Sigmoid colon (tissue), 4 donors: ENCODE results near the gene GJB3.

ENCODE experiments used
- POLR2AphosphoS5 ChIP-seq, 4 donors: sonication (generic); formaldehyde crosslinking; IDR thresholded peaks; one replicate each; pipeline ENCODE4 v1.6.1; 2017; ENCODE audit warnings: antibody characterized with exemption in 4 of 4
- TF ChIP-seq, protein P1 (sequence below), 4 experiments: fragments of 450-650 bp in 3 of 4; fragments of 200-600 bp in 1 of 4; IDR thresholded peaks; one replicate each; pipeline ENCODE4 v1.5.1; 2016 to 2019; ENCODE audit warnings: antibody characterized with exemption in 4 of 4, mild to moderate bottlenecking in 3 of 4, moderate library complexity in 2 of 4

DNA sequence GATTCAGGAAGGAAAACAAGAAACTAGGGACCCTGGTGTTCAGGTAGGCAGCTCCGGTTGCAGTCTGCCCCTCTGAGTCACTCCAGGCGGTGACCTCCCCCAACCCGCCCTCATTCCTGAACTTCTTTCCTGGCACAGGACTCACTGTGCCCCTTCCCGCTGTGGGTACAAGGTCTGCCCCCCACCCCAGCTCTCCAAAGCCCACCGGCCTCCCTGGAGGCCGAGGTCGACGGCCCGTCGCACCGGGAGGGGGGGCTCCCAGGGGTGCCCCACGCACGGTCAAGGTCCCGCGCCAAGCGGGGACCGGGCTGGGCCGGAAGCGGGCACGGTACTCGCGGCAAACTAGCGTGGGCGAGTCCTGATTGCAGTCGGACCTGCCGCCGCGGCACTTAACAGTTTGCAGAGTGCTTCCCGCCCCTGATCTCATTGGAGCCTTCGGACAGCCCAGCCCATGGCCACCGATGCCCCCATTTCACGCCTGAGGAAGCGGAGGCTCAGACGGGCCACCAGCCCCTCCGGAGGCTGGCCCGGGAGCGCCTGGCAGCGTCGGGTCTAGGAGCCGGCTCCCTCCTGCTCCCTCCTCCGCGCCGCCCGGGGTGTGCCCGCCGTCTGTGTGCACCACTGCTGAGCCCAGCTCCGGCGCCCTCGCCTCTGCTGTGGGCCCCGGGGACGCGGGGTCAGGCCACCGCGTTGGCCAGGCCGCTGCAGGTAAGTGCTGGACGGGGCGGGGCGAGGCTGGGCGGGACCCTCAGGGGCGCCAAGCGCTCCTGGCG, at the start of gene GJB3:
- TF ChIP-seq, protein P1, sequence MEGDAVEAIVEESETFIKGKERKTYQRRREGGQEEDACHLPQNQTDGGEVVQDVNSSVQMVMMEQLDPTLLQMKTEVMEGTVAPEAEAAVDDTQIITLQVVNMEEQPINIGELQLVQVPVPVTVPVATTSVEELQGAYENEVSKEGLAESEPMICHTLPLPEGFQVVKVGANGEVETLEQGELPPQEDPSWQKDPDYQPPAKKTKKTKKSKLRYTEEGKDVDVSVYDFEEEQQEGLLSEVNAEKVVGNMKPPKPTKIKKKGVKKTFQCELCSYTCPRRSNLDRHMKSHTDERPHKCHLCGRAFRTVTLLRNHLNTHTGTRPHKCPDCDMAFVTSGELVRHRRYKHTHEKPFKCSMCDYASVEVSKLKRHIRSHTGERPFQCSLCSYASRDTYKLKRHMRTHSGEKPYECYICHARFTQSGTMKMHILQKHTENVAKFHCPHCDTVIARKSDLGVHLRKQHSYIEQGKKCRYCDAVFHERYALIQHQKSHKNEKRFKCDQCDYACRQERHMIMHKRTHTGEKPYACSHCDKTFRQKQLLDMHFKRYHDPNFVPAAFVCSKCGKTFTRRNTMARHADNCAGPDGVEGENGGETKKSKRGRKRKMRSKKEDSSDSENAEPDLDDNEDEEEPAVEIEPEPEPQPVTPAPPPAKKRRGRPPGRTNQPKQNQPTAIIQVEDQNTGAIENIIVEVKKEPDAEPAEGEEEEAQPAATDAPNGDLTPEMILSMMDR (IDR thresholded peaks at IDR 0.05): no peak
- TF ChIP-seq POLR2AphosphoS5 (IDR thresholded peaks at IDR 0.05): no peak
